Activated naive CD4-positive, alpha-beta T cell treated with anti-CD3 and anti-CD28 coated beads for 36 hours (primary cell): ENCODE results near the gene SYCE1L. TPM values are rescaled to one million over a fixed set of nuclear protein-coding genes. Genes with fewer than 3 reads are reported as not detected.
A peak's percentile ranks its signal among the peaks of the same experiment; 100 is the strongest.
"Not testable (repeated sequence)": the region's sequence is repeated elsewhere in the genome, so short reads cannot be mapped to it uniquely, and the experiment has no call there.

ENCODE experiments used
- CTCF ChIA-PET: fragments of 350-600 bp; sonication (Branson Sonifier 250); formaldehyde crosslinking; loops from one replicate; lab custom pipeline; 2021; ENCODE audit warnings: antibody characterized with exemption; lab: Charles Lee
- DNase-seq: peaks from one replicate; pipeline ENCODE4 v3.0.0-alpha.2; 2020
- H3K27ac Mint-ChIP-seq: one replicate; pipeline ENCODE4 v1.8.0; 2021; ENCODE audit warnings: mild to moderate bottlenecking, mixed read lengths
- H3K27me3 Mint-ChIP-seq: one replicate; pipeline ENCODE4 v1.8.0; 2021; ENCODE audit warnings: low read depth, mixed read lengths
- H3K36me3 Mint-ChIP-seq: one replicate; pipeline ENCODE4 v1.8.0; 2021; ENCODE audit warnings: low read depth, mixed read lengths
- H3K4me1 Mint-ChIP-seq: one replicate; pipeline ENCODE4 v1.8.0; 2021; ENCODE audit warnings: low read depth, mixed read lengths
- H3K4me3 Mint-ChIP-seq: one replicate; pipeline ENCODE4 v1.8.0; 2021; ENCODE audit warnings: mild to moderate bottlenecking, moderate library complexity, mixed read lengths
- H3K9me3 Mint-ChIP-seq: one replicate; pipeline ENCODE4 v1.8.0; 2021; ENCODE audit warnings: mixed read lengths
- intact Hi-C: fragments of 100-400 bp; cut with micrococcal nuclease; formaldehyde crosslinking; loops from one replicate; pipeline ENCODE4 v1.15.1; 2023
- total RNA-seq, 2 experiments: library from RNA; stranded (reverse); gene quantifications; one replicate each; pipeline ENCODE4 v1.2.3, GENCODE V29; 2021

The SYCE1L gene
- 1 to 10 TPM; 3.3 to 3.7 TPM for total RNA-seq

GRCh38 chr16:77199211-77199610, at the start of gene SYCE1L:
SYCE1L (plus strand) TSS chr16:77199408; CDS start chr16:77199452, 44 bp downstream.
- H3K36me3 Mint-ChIP-seq, result peaks cover 22% of the 10 kb centered on the region
- H3K27me3 Mint-ChIP-seq, result no peaks in the 10 kb centered on the region
- intact Hi-C loops, result no loop called here
- no peak within 1 kb of the TSS for H3K27ac Mint-ChIP-seq
- no peak for DNase-seq
- no peaks in the 10 kb centered on the region for H3K9me3 Mint-ChIP-seq
- CTCF ChIA-PET, result no interaction called here
- H3K4me1 Mint-ChIP-seq, result peaks cover 3% of the 10 kb centered on the region
- H3K4me3 Mint-ChIP-seq, result no peak within 1 kb of the TSS

- H3K36me3 Mint-ChIP-seq, result no peaks in the 10 kb centered on the region
- no peak for DNase-seq
- peaks cover 35% of the 10 kb centered on the region for H3K27me3 Mint-ChIP-seq
- H3K9me3 Mint-ChIP-seq, result no peaks in the 10 kb centered on the region
- CTCF ChIA-PET, result no interaction called here
- H3K4me3 Mint-ChIP-seq, result no peak overlapping the region
- intact Hi-C loops, result no loop called here
- no peaks in the 10 kb centered on the region for H3K4me1 Mint-ChIP-seq
- no peak overlapping the region for H3K27ac Mint-ChIP-seq
These were observed 41.7 kb upstream of the SYCE1L start for GRCh38 chr16:77157346-77158058.

GRCh38 chr16:77158293-77158692, 40.9 kb upstream of the SYCE1L start:
- intact Hi-C loops, result no loop called here
- CTCF ChIA-PET, result no interaction called here
- H3K9me3 Mint-ChIP-seq, result no peaks in the 10 kb centered on the region

GRCh38 chr16:77165006-77165405, 34.2 kb upstream of the SYCE1L start:
- intact Hi-C loops, result no loop called here
- CTCF ChIA-PET, result no interaction called here

More at GRCh38 chr16:77158293-77158692, 40.9 kb upstream of the SYCE1L start:
- Mint-ChIP-seq H3K36me3 (no peaks in the 10 kb centered on the region), H3K4me1 (no peaks in the 10 kb centered on the region), H3K27me3 (peaks cover 31% of the 10 kb centered on the region), H3K4me3 (no peak overlapping the region), H3K27ac (no peak overlapping the region)
- DNase-seq, result no peak

GRCh38 chr16:77165536-77166236, 33.5 kb upstream of the SYCE1L start:
- DNase-seq, H3K4me3 Mint-ChIP-seq, intact Hi-C loops, H3K9me3 Mint-ChIP-seq, H3K4me1 Mint-ChIP-seq, H3K36me3 Mint-ChIP-seq, CTCF ChIA-PET, H3K27ac Mint-ChIP-seq: not testable (repeated sequence)
- peaks cover 20% of the 10 kb centered on the region for H3K27me3 Mint-ChIP-seq

More at GRCh38 chr16:77165006-77165405, 34.2 kb upstream of the SYCE1L start:
- Mint-ChIP-seq H3K4me3 (no peak overlapping the region), H3K27me3 (peaks cover 20% of the 10 kb centered on the region), H3K9me3 (no peaks in the 10 kb centered on the region), H3K27ac (no peak overlapping the region), H3K36me3 (no peaks in the 10 kb centered on the region), H3K4me1 (no peaks in the 10 kb centered on the region)
- no peak for DNase-seq

- Mint-ChIP-seq H3K4me3 (no peak overlapping the region), H3K9me3 (no peaks in the 10 kb centered on the region), H3K27ac (no peak overlapping the region), H3K36me3 (no peaks in the 10 kb centered on the region), H3K4me1 (no peaks in the 10 kb centered on the region), H3K27me3 (peaks cover 24% of the 10 kb centered on the region)
- DNase-seq, result no peak
- CTCF ChIA-PET, result interaction anchor here (0.5 kb wide), 1 partner anchor 1745 kb away, joined by 3 read pairs; no protein-coding TSS in a partner anchor
- intact Hi-C loops, result no loop called here
These were observed 32.5 kb upstream of the SYCE1L start for GRCh38 chr16:77166726-77167125.

GRCh38 chr16:77168901-77169300, 30.3 kb upstream of the SYCE1L start:
- CTCF ChIA-PET, result interaction anchor here (0.7 to 1.0 kb wide), 2 partner anchors 64 to 1368 kb away, joined by 3 read pairs; no protein-coding TSS in a partner anchor
- Mint-ChIP-seq H3K9me3 (no peaks in the 10 kb centered on the region), H3K27me3 (peaks cover 28% of the 10 kb centered on the region), H3K4me3 (no peak overlapping the region), H3K36me3 (no peaks in the 10 kb centered on the region), H3K4me1 (no peaks in the 10 kb centered on the region), H3K27ac (no peak overlapping the region)
- DNase-seq, result no peak
- intact Hi-C loops, result loop anchor here (1.0 kb wide), 1 partner anchor 126 kb away; no protein-coding TSS in a partner anchor

- Mint-ChIP-seq H3K4me1 (no peaks in the 10 kb centered on the region), H3K27ac (no peak overlapping the region), H3K9me3 (no peaks in the 10 kb centered on the region), H3K27me3 (peaks cover 35% of the 10 kb centered on the region), H3K36me3 (no peaks in the 10 kb centered on the region), H3K4me3 (no peak overlapping the region)
- CTCF ChIA-PET, result interaction anchor here (0.6 to 2.9 kb wide), 15 partner anchors 9 to 1971 kb away, joined by 3 to 17 read pairs (median 4); no protein-coding TSS in a partner anchor
- intact Hi-C loops, result loop anchor here (1.0 to 10.0 kb wide), 3 partner anchors 126 to 1697 kb away; partner anchors contain the start of gene CNTNAP4
- peak; percentile 75 for DNase-seq
These were observed 29.5 kb upstream of the SYCE1L start for GRCh38 chr16:77169650-77170236.

- Mint-ChIP-seq H3K36me3 (no peaks in the 10 kb centered on the region), H3K9me3 (no peaks in the 10 kb centered on the region), H3K4me1 (no peaks in the 10 kb centered on the region), H3K27me3 (peaks cover 33% of the 10 kb centered on the region), H3K4me3 (no peak overlapping the region), H3K27ac (no peak overlapping the region)
- no peak for DNase-seq
- intact Hi-C loops, result loop anchor here (1.0 to 10.0 kb wide), 4 partner anchors 518 to 1699 kb away; partner anchors contain the start of gene CNTNAP4
- CTCF ChIA-PET, result interaction anchor here (0.5 to 2.9 kb wide), 24 partner anchors 8 to 1401 kb away, joined by 3 to 17 read pairs (median 3); no protein-coding TSS in a partner anchor
These were observed 28.4 kb upstream of the SYCE1L start for GRCh38 chr16:77170805-77171204.

GRCh38 chr16:77171745-77172635, 27.2 kb upstream of the SYCE1L start:
- Mint-ChIP-seq H3K4me1 (no peaks in the 10 kb centered on the region), H3K4me3 (no peak overlapping the region), H3K36me3 (no peaks in the 10 kb centered on the region), H3K27me3 (peaks cover 40% of the 10 kb centered on the region), H3K27ac (no peak overlapping the region), H3K9me3 (no peaks in the 10 kb centered on the region)
- DNase-seq, result peak; percentile 38
- CTCF ChIA-PET, result interaction anchor here (0.6 to 2.9 kb wide), 23 partner anchors 9 to 1415 kb away, joined by 3 to 17 read pairs (median 3); no protein-coding TSS in a partner anchor
- intact Hi-C loops, result loop anchor here (1.0 to 10.0 kb wide), 4 partner anchors 519 to 1700 kb away; partner anchors contain the start of gene CNTNAP4

- Mint-ChIP-seq H3K27me3 (peaks cover 34% of the 10 kb centered on the region), H3K4me3 (no peak overlapping the region), H3K9me3 (no peaks in the 10 kb centered on the region), H3K27ac (no peak overlapping the region), H3K4me1 (no peaks in the 10 kb centered on the region), H3K36me3 (no peaks in the 10 kb centered on the region)
- intact Hi-C loops, result loop anchor here (5.0 to 10.0 kb wide), 2 partner anchors 898 to 1701 kb away; partner anchors contain the start of gene CNTNAP4
- no peak for DNase-seq
- CTCF ChIA-PET, result no interaction called here
These were observed 26.3 kb upstream of the SYCE1L start for GRCh38 chr16:77172951-77173350.
